GM19328 (cell line): ENCODE data around the gene SLC8A1.

Source experiments
- ATAC-seq: cut with Tn5 transposase; IDR thresholded peaks from one replicate; pipeline ENCODE4 v1.9.1; 2021; ENCODE audit warnings: mild to moderate bottlenecking, moderate library complexity; ENCODE audit not compliant: unreplicated experiment

SLC8A1 gene

GRCh38 chr2:40458271-40458794 is 6.4 kb upstream of the SLC8A1 start:
- ATAC-seq = no peak

GRCh38 chr2:40457837-40458236 is 5.9 kb upstream of the SLC8A1 start:
- ATAC-seq = no peak

- no peak for ATAC-seq
Observed at GRCh38 chr2:40457366-40457765, 5.5 kb upstream of the SLC8A1 start.

- no peak for ATAC-seq
Observed at GRCh38 chr2:40456926-40457325, 5.0 kb upstream of the SLC8A1 start.

GRCh38 chr2:40455661-40456060 is 3.8 kb upstream of the SLC8A1 start:
- ATAC-seq = no peak

GRCh38 chr2:40454321-40454720 is 2.4 kb upstream of the SLC8A1 start:
- ATAC-seq = no peak

GRCh38 chr2:40452786-40453185 is 896 bp upstream of the SLC8A1 start:
- no peak for ATAC-seq

- no peak for ATAC-seq
Observed at GRCh38 chr2:40450796-40451430, 977 bp downstream of the SLC8A1 start.

GRCh38 chr2:40450066-40450795 is 1.7 kb downstream of the SLC8A1 start:
- no peak for ATAC-seq

GRCh38 chr2:40448476-40449079 is 3.3 kb downstream of the SLC8A1 start:
- no peak for ATAC-seq

GRCh38 chr2:40445467-40445866 is 6.4 kb downstream of the SLC8A1 start:
- no peak for ATAC-seq

- ATAC-seq = no peak
Observed at GRCh38 chr2:40440835-40441234, 11.1 kb downstream of the SLC8A1 start.

GRCh38 chr2:40439473-40439872 is 12.4 kb downstream of the SLC8A1 start:
- no peak for ATAC-seq

GRCh38 chr2:40436093-40436475 is 15.8 kb downstream of the SLC8A1 start:
- no peak for ATAC-seq

GRCh38 chr2:40435426-40436092 is 16.3 kb downstream of the SLC8A1 start:
- ATAC-seq = no peak

- ATAC-seq = no peak
Observed at GRCh38 chr2:40434731-40435271, 17.1 kb downstream of the SLC8A1 start.

- ATAC-seq = no peak
Observed at GRCh38 chr2:40433736-40434135, 18.2 kb downstream of the SLC8A1 start.

GRCh38 chr2:40432921-40433483 is 18.9 kb downstream of the SLC8A1 start:
- no peak for ATAC-seq

GRCh38 chr2:40431600-40431955 is 20.3 kb downstream of the SLC8A1 start:
- ATAC-seq = no peak

- ATAC-seq = no peak
Observed at GRCh38 chr2:40430776-40431599, 20.9 kb downstream of the SLC8A1 start.
